T-helper 1 cell treated with Interleukin-12 subunit alpha and Interleukin-12 subunit beta and Interleukin-4 antibody, amounts not matched to agents 30 μg/mL and 1 μg/mL, for 36 hours (primary cell): ENCODE data around the gene RNMT.
"Not testable (repeated sequence)": the region's sequence is repeated elsewhere in the genome, so short reads cannot be mapped to it uniquely, and the experiment has no call there.

Experiments
- H3K27ac Mint-ChIP-seq: one replicate; pipeline ENCODE4 v1.8.0; 2021; ENCODE audit warnings: mild to moderate bottlenecking, mixed read lengths
- H3K27me3 Mint-ChIP-seq: one replicate; pipeline ENCODE4 v1.8.0; 2021; ENCODE audit warnings: low read depth, mixed read lengths
- H3K36me3 Mint-ChIP-seq: one replicate; pipeline ENCODE4 v1.8.0; 2021; ENCODE audit warnings: low read depth, mixed read lengths
- H3K4me1 Mint-ChIP-seq: one replicate; pipeline ENCODE4 v1.8.0; 2021; ENCODE audit warnings: low read depth, mixed read lengths
- H3K4me3 Mint-ChIP-seq: one replicate; pipeline ENCODE4 v1.8.0; 2021; ENCODE audit warnings: mild to moderate bottlenecking, moderate library complexity, mixed read lengths
- H3K9me3 Mint-ChIP-seq: one replicate; pipeline ENCODE4 v1.8.0; 2021; ENCODE audit warnings: mixed read lengths

RNMT gene

DNA sequence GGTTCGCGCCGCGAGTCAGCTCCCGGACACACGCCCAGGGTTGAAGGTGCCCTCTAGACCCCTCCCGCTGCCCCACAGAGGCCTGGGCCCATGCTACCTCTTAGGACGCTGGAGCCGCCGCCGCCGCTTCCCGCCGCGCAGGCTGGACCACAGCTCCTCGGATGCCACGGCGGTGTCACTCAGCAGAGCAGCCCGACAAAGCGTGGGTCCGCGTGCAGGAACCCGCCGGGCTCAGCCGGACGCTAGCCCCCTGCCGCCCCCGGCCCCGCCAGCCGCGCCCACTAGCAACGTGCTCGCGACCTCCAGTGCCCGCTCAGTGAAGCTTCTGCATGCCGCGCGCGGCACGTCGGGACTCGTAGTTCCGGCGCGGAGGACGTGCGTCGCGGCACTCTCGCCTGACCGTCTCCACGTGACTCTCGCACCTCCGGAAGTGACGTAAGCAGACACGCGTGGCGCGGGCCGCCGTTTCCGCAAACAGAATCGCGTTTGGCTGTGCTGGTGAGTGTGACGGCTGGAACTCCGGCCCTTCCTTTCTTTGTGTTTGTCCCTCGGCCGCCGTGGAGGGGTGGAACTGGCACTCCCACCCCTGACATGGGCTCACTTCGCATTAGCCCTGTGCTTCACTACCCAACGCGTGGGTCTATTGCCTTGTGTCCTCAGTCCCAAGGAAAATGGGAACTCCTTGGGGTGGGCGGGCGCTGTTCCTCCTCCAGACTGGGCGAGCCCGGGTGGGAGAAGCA, at the start of gene RNMT, which contains the start of gene FAM210A:
Gene RNMT (plus strand): TSS at position 442 of the 740 bp plus-strand sequence. CDS start 4,845 bp downstream, outside the sequence.
Gene FAM210A (minus strand): TSS at position 327 of the 740 bp plus-strand sequence. CDS start 44,481 bp downstream, outside the sequence.
- peak within 1 kb of the TSS; percentile 93 for H3K4me3 Mint-ChIP-seq
- H3K9me3 Mint-ChIP-seq = no peaks in the 10 kb centered on the region
- no peaks in the 10 kb centered on the region for H3K27me3 Mint-ChIP-seq
- peaks cover 52% of the 10 kb centered on the region for H3K4me1 Mint-ChIP-seq
- H3K27ac Mint-ChIP-seq = peak within 1 kb of the TSS; percentile 95
- H3K36me3 Mint-ChIP-seq = peaks cover 22% of the 10 kb centered on the region

- H3K27ac Mint-ChIP-seq, H3K4me1 Mint-ChIP-seq, H3K9me3 Mint-ChIP-seq, H3K27me3 Mint-ChIP-seq, H3K36me3 Mint-ChIP-seq, H3K4me3 Mint-ChIP-seq: not testable (repeated sequence)
Measured at GRCh38 chr18:13677350-13677749, 49.1 kb upstream of the RNMT start.

GRCh38 chr18:13680612-13681011, 45.9 kb upstream of the RNMT start:
- Mint-ChIP-seq H3K36me3 (peaks cover 4% of the 10 kb centered on the region), H3K27ac (no peak overlapping the region), H3K9me3 (no peaks in the 10 kb centered on the region), H3K4me3 (no peak overlapping the region), H3K4me1 (peaks cover 8% of the 10 kb centered on the region), H3K27me3 (no peaks in the 10 kb centered on the region)

GRCh38 chr18:13681701-13682100, 44.8 kb upstream of the RNMT start:
- Mint-ChIP-seq H3K27me3 (no peaks in the 10 kb centered on the region), H3K4me3 (no peak overlapping the region), H3K9me3 (no peaks in the 10 kb centered on the region), H3K4me1 (peaks cover 9% of the 10 kb centered on the region), H3K27ac (no peak overlapping the region), H3K36me3 (peaks cover 4% of the 10 kb centered on the region)

DNA sequence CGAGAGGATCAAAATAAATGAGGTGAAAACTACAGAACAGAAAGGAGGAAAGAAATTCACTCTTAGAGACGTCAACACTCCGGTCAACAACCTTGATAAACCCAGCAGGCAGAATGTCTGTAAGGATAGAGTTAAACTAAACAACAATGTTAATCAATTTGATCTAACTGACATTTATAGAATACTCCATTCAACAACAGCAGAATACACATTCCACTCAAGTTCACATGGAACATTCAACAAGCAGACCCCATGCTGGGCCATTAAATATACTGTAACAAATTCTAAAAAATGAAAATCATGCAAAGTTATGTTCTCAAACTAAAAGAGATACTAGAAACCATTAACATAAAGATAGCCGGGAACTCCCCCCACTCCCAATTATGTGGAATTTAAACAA, 41.9 kb upstream of the RNMT start:
- Mint-ChIP-seq H3K9me3 (no peaks in the 10 kb centered on the region), H3K27ac (no peak overlapping the region), H3K4me1 (peaks cover 3% of the 10 kb centered on the region), H3K27me3 (no peaks in the 10 kb centered on the region), H3K36me3 (peaks cover 6% of the 10 kb centered on the region), H3K4me3 (no peak overlapping the region)

DNA sequence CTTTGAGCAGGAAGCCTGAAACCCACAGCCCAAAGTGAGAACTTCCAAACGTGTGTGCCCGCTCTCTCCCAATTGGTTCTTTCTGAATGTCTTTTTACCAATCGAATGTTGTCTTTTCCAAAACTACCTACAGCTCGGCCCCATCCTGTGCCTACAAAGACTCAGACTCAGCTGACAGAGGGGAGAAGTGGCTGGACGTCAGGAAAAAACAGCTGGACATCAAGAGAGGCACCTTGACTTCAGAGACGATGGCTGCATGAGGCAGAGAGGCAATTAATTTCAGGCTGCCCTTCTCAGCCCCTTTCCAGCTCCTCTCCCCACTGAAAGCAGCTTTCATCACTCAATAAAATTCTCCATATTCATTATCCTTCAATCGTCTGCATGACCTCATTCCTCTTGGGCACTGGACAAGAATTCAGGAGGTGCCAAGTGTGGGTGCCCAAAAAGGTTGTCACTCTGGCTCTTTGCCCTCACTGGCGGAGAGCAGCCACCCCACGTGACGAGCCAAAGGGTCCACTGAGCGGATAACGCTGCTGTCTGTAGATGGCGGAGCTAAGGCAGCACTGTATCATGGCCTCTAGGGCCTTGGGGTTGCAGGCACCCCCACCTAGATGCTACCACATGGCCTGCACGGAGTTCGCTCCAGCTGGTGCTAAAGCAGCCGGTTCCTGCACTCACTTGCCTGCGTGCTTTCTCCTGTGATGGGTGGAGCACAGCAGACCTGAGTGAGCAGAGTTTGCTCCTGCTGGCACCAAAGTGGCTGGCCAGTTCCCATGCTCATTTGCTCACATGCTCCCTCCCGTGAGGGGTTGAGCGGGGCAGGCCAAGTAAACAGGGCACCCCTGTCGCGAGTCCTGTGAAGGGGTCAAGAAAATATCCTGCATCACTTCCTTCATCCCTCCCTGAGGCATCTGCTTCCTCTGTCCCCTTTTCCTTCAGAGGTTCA, 38.0 kb upstream of the RNMT start:
- Mint-ChIP-seq H3K4me3 (no peak overlapping the region), H3K36me3 (peaks cover 11% of the 10 kb centered on the region), H3K4me1 (peaks cover 7% of the 10 kb centered on the region), H3K27ac (no peak overlapping the region), H3K27me3 (no peaks in the 10 kb centered on the region), H3K9me3 (peaks cover 20% of the 10 kb centered on the region)

- not testable (repeated sequence) for H3K36me3 Mint-ChIP-seq, H3K4me3 Mint-ChIP-seq, H3K27ac Mint-ChIP-seq, H3K27me3 Mint-ChIP-seq, H3K4me1 Mint-ChIP-seq
- H3K9me3 Mint-ChIP-seq = peaks cover 26% of the 10 kb centered on the region
Measured at GRCh38 chr18:13690060-13690459, 36.4 kb upstream of the RNMT start.

GRCh38 chr18:13695337-13695736, 31.1 kb upstream of the RNMT start:
- not testable (repeated sequence) for H3K27me3 Mint-ChIP-seq, H3K4me3 Mint-ChIP-seq, H3K27ac Mint-ChIP-seq, H3K4me1 Mint-ChIP-seq
- Mint-ChIP-seq H3K9me3 (peaks cover 51% of the 10 kb centered on the region), H3K36me3 (peaks cover 26% of the 10 kb centered on the region)

GRCh38 chr18:13696961-13697360, 29.5 kb upstream of the RNMT start:
- Mint-ChIP-seq H3K4me1 (peaks cover 5% of the 10 kb centered on the region), H3K27me3 (no peaks in the 10 kb centered on the region), H3K27ac (no peak overlapping the region), H3K9me3 (peaks cover 58% of the 10 kb centered on the region), H3K4me3 (no peak overlapping the region), H3K36me3 (peaks cover 29% of the 10 kb centered on the region)

GRCh38 chr18:13700153-13700552, 26.3 kb upstream of the RNMT start:
- Mint-ChIP-seq H3K4me3 (no peak overlapping the region), H3K27ac (no peak overlapping the region), H3K4me1 (no peaks in the 10 kb centered on the region), H3K27me3 (no peaks in the 10 kb centered on the region), H3K36me3 (peaks cover 38% of the 10 kb centered on the region), H3K9me3 (peaks cover 64% of the 10 kb centered on the region)

DNA sequence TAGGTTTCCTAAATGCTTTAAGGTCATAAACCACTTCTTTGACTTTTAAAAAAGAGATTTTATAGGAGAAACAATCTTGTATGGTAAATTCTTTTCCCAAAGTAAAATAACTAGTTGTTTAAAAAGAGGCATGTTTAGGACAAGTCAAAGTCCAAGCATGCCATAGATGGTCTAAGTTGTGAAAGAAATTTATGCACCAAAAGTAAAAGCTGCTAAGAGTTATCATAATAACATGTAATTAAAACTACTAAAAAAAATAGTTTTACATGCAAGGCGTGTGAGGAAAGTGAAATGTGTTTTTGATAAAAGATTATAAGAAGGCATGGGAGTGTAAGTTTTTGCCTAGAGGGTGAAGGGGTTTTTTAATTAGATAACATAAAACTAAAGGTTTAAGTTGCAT, 22.6 kb upstream of the RNMT start:
- Mint-ChIP-seq H3K4me1 (no peaks in the 10 kb centered on the region), H3K36me3 (peaks cover 42% of the 10 kb centered on the region), H3K27me3 (no peaks in the 10 kb centered on the region), H3K9me3 (peaks cover 59% of the 10 kb centered on the region), H3K27ac (no peak overlapping the region), H3K4me3 (no peak overlapping the region)

DNA sequence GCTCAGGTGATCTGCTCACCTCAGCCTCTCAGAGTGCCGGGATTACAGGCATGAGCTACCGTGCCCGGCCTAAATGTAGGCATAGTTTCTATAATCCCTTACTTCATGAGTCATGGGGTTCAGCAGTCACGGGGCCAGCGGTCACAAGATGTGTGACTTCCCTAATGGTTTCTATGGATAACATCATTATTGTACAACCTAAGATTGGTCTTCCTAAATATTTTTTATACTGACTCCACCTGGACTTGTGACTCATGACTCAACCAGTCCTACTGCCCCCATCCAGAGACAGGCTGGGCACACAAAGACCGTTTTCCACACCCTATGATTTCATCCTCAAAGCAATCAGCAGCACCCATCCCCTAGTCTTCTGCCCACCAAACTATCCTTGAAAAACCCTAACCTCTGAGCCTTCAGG, 16.1 kb upstream of the RNMT start:
- no peaks in the 10 kb centered on the region for H3K4me1 Mint-ChIP-seq
- H3K36me3 Mint-ChIP-seq = peaks cover 31% of the 10 kb centered on the region
- H3K4me3 Mint-ChIP-seq = no peak overlapping the region
- H3K27ac Mint-ChIP-seq = no peak overlapping the region
- H3K9me3 Mint-ChIP-seq = peaks cover 23% of the 10 kb centered on the region
- H3K27me3 Mint-ChIP-seq = no peaks in the 10 kb centered on the region

- H3K4me1 Mint-ChIP-seq = peaks cover 5% of the 10 kb centered on the region
- H3K27ac Mint-ChIP-seq = no peak overlapping the region
- H3K36me3 Mint-ChIP-seq = peaks cover 26% of the 10 kb centered on the region
- peaks cover 23% of the 10 kb centered on the region for H3K9me3 Mint-ChIP-seq
- no peak overlapping the region for H3K4me3 Mint-ChIP-seq
- H3K27me3 Mint-ChIP-seq = no peaks in the 10 kb centered on the region
Measured at GRCh38 chr18:13712400-13713131, 13.9 kb upstream of the RNMT start.

GRCh38 chr18:13713455-13714055, 12.9 kb upstream of the RNMT start:
- peaks cover 24% of the 10 kb centered on the region for H3K9me3 Mint-ChIP-seq
- no peak overlapping the region for H3K4me3 Mint-ChIP-seq
- peaks cover 5% of the 10 kb centered on the region for H3K4me1 Mint-ChIP-seq
- peaks cover 29% of the 10 kb centered on the region for H3K36me3 Mint-ChIP-seq
- no peaks in the 10 kb centered on the region for H3K27me3 Mint-ChIP-seq
- no peak overlapping the region for H3K27ac Mint-ChIP-seq
